ENCODE results near the gene SSRP1. TPM values are rescaled to one million over a fixed set of nuclear protein-coding genes. Genes with fewer than 3 reads are reported as not detected.

Gene SSRP1
- polyA plus RNA-seq, 2 of the 4 experiments (the other 2 are of a cell fraction), result 288 to 357 TPM

GRCh38 chr11:57314221-57314973 lies 21.3 kb downstream of the SSRP1 start:
- no peak for ATAC-seq
- 89% methylated on average over 13 of the region's 15 CpGs for WGBS (ENCODE audit: missing lambda C conversion rate)
- FAIRE-seq, result no peak
- peaks cover 31% of the 10 kb centered on the region for H3K4me1 ChIP-seq
- ChIA-PET CTCF (interaction anchor here (1.1 to 1.5 kb wide), 4 partner anchors 8 to 213 kb away, joined by 4 to 7 read pairs (median 4); no protein-coding TSS in a partner anchor), POLR2A (interaction anchor here (4.2 kb wide), 1 partner anchor 7 kb away, joined by 42 read pairs; no protein-coding TSS in a partner anchor)
- no peak overlapping the region for H3K4me3 ChIP-seq
- no peak for DNase-seq (ENCODE audit: low read depth in 1 of 2, low spot score in 1 of 2)
- TF ChIP-seq ELK1 (IDR thresholded peaks at IDR 0.05; ENCODE audit: low read depth, low read length) (no peak), ZFP36 (IDR thresholded peaks at IDR 0.05; ENCODE audit: borderline replicate concordance, partially characterized antibody) (no peak), NPAS2 (CRISPR knock-in tag; IDR thresholded peaks at IDR 0.05; ENCODE audit: borderline replicate concordance) (no peak)
- no peak overlapping the region for H3K4me2 ChIP-seq
- H3K9me3 ChIP-seq, result no peaks in the 10 kb centered on the region
- no peak overlapping the region for H3K27ac ChIP-seq

- H3K9me3 ChIP-seq, result no peaks in the 10 kb centered on the region
- ATAC-seq, result no peak
- 77% methylated on average over 7 of the region's 8 CpGs for WGBS (ENCODE audit: missing lambda C conversion rate)
- no peak overlapping the region for H3K4me2 ChIP-seq
- CTCF ChIA-PET, result interaction anchor here (1.0 to 1.5 kb wide), 4 partner anchors 8 to 64 kb away, joined by 3 to 7 read pairs (median 4); no protein-coding TSS in a partner anchor
- peaks cover 37% of the 10 kb centered on the region for H3K4me1 ChIP-seq
- TF ChIP-seq RARB (CRISPR knock-in tag; IDR thresholded peaks at IDR 0.05), result no peak
- no peak for TF ChIP-seq EHMT2 (IDR thresholded peaks at IDR 0.05; ENCODE audit: low read depth)
- no peak for TF ChIP-seq REST (IDR thresholded peaks at IDR 0.05)
- no peak for TF ChIP-seq CBX2 (IDR thresholded peaks at IDR 0.05; ENCODE audit: borderline replicate concordance, low read depth)
- no peak for TF ChIP-seq EP300 (IDR thresholded peaks at IDR 0.05)
- no peak for TF ChIP-seq RAD21 (conservative IDR thresholded peaks at IDR 0.05 in 1 of 2, IDR thresholded peaks at IDR 0.05 in 1 of 2)
- TF ChIP-seq SMC3 (IDR thresholded peaks at IDR 0.05), result no peak
- TF ChIP-seq KDM5A (IDR thresholded peaks at IDR 0.05), result no peak
- no peak for TF ChIP-seq MAX (IDR thresholded peaks at IDR 0.05)
- TF ChIP-seq CBX8 (IDR thresholded peaks at IDR 0.05), result no peak
- no peak for TF ChIP-seq FOSL2 (IDR thresholded peaks at IDR 0.05)
- TF ChIP-seq FOSL2 (CRISPR knock-in tag; IDR thresholded peaks at IDR 0.05), result no peak
- TF ChIP-seq CTCF (IDR thresholded peaks at IDR 0.05), result no peak
- TF ChIP-seq ZFP36 (IDR thresholded peaks at IDR 0.05; ENCODE audit: borderline replicate concordance, partially characterized antibody), result no peak
- no peak for TF ChIP-seq NPAS2 (CRISPR knock-in tag; IDR thresholded peaks at IDR 0.05; ENCODE audit: borderline replicate concordance)
- TF ChIP-seq SREBF2 (IDR thresholded peaks at IDR 0.05), result no peak
- TF ChIP-seq TFCP2L1 (CRISPR knock-in tag; IDR thresholded peaks at IDR 0.05), result no peak
- no peak for TF ChIP-seq USF2 (IDR thresholded peaks at IDR 0.05)
- no peak for TF ChIP-seq HOXB13 (CRISPR knock-in tag; IDR thresholded peaks at IDR 0.05; ENCODE audit: low read depth)
- no peak for TF ChIP-seq ELK1 (IDR thresholded peaks at IDR 0.05; ENCODE audit: low read depth, low read length)
- POLR2A ChIA-PET, result interaction anchor here (4.2 kb wide), 1 partner anchor 8 kb away, joined by 42 read pairs; no protein-coding TSS in a partner anchor
- DNase-seq (ENCODE audit: low read depth in 1 of 2, low spot score in 1 of 2), result no peak
- H3K4me3 ChIP-seq, result no peak overlapping the region
- H3K27ac ChIP-seq, result no peak overlapping the region
- FAIRE-seq, result no peak
Measured at GRCh38 chr11:57313788-57314135, 21.9 kb downstream of the SSRP1 start.

All from A549 (cell line).